Measurements from ENCODE around the gene CCR5AS.

CCR5AS gene

DNA sequence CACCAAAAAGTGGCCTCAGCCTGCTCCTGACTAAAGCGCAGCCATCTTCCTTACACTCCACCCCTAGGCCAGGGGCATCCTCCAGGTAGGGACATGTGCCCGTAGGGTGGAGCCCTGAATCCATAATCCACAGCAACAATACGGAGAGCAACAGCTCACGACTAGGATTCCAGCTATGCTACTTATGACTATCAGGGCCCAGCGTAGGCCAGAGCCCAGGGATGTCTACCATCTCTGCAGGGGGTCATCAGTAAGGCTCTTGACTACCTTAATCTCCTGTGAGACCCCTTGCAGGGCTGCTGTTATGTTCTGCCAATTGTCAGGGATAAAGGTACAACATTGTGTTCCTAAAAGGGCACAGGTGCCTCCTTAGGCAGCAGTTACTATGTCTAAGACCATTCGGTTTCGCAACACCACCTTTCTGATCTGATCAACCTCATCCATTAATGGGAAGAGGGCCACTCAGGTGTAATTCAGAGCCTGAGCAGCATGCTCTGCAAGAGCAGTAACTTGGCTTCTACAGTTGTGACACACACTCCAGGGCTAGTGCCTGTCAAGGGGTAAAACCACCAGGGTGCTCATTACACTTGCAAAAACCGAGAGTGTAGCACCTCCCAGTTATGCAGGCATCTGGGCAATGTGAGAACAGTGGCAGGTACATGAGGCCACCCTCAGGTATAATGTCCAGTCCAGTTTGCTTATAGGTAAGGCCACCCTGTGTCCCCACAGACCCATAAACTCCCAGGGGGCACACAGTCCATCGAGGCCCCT lies 11.2 kb upstream of the CCR5AS start:
- no peaks in the 10 kb centered on the region for H3K36me3 ChIP-seq (ENCODE audit: insufficient read depth, low read length)

DNA sequence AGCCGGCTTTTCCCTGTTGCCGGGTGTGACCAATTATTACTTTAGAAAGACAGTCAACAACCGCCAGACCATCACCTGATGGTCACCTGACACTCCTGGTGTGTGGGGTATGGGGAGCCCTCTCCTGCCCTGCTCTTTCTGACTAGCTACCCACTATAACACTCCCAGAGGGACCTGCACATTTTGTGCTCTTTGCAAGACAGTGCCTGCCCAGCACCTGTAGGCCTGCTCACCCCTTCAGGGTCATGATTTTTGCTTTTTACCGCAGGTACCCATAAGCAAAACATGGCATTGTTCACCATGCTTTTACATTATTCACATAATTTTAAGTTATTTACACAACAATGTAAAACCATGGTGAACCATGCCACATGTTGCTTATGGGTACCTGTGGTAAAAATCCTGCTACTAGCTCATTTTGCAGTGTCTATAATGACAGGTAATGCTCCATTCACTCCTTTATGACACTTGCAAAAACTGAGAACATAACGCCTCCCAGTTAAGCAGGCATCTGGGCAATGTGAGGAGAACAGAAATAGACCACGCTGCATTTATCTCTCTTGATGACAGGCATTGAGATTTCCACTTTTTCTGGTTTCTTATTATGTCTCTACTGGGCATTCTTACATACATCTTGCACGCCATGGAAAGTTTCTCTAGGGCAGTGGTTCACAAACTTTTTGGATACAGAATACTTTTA lies 10.1 kb upstream of the CCR5AS start:
- Histone ChIP-seq H3K4me3 (ENCODE audit: low read length in 2 of 2) (no peak overlapping the region), H3K27me3 (ENCODE audit: insufficient read depth, low read length) (no peaks in the 10 kb centered on the region), H3K9me3 (ENCODE audit: control insufficient read depth in 1 of 2, low read length in 2 of 2) (no peaks in the 10 kb centered on the region), H3K4me1 (ENCODE audit: insufficient read depth, low read length) (no peaks in the 10 kb centered on the region), H3K27ac (ENCODE audit: low read depth, low read length) (no peak overlapping the region), H3K36me3 (ENCODE audit: insufficient read depth, low read length) (no peaks in the 10 kb centered on the region)
- Mint-ChIP-seq H3K27ac (no peak overlapping the region), H3K4me1 (peaks cover 0 to 3% (median 0%) of the 10 kb centered on the region in 4 donors), H3K36me3 (no peaks in the 10 kb centered on the region), H3K4me3 (no peak overlapping the region), H3K27me3 (no peaks in the 10 kb centered on the region), H3K9me3 (no peaks in the 10 kb centered on the region)
- intact Hi-C loops (cut with micrococcal nuclease) = no loop called here
- no peak for DNase-seq
- ChIA-PET CTCF (ENCODE audit: partially characterized antibody) (no interaction called here), POLR2A (ENCODE audit: partially characterized antibody) (no interaction called here)

More for the DNA sequence above, 11.2 kb upstream of the CCR5AS start:
- H3K36me3 Mint-ChIP-seq = no peaks in the 10 kb centered on the region
- ChIA-PET POLR2A (ENCODE audit: partially characterized antibody) (no interaction called here), CTCF (ENCODE audit: partially characterized antibody) (no interaction called here)
- no peak overlapping the region for H3K27ac Mint-ChIP-seq
- H3K4me1 ChIP-seq (ENCODE audit: insufficient read depth, low read length) = no peaks in the 10 kb centered on the region
- H3K4me3 ChIP-seq (ENCODE audit: low read length in 2 of 2) = no peak overlapping the region
- intact Hi-C loops (cut with micrococcal nuclease) = no loop called here
- H3K27me3 Mint-ChIP-seq = no peaks in the 10 kb centered on the region
- H3K27ac ChIP-seq (ENCODE audit: low read depth, low read length) = no peak overlapping the region
- no peak for DNase-seq
- no peaks in the 10 kb centered on the region for H3K9me3 Mint-ChIP-seq
- H3K27me3 ChIP-seq (ENCODE audit: insufficient read depth, low read length) = no peaks in the 10 kb centered on the region
- H3K4me1 Mint-ChIP-seq = peaks cover 0 to 3% (median 0%) of the 10 kb centered on the region in 4 donors
- H3K9me3 ChIP-seq (ENCODE audit: control insufficient read depth in 1 of 2, low read length in 2 of 2) = no peaks in the 10 kb centered on the region
- no peak overlapping the region for H3K4me3 Mint-ChIP-seq

DNA sequence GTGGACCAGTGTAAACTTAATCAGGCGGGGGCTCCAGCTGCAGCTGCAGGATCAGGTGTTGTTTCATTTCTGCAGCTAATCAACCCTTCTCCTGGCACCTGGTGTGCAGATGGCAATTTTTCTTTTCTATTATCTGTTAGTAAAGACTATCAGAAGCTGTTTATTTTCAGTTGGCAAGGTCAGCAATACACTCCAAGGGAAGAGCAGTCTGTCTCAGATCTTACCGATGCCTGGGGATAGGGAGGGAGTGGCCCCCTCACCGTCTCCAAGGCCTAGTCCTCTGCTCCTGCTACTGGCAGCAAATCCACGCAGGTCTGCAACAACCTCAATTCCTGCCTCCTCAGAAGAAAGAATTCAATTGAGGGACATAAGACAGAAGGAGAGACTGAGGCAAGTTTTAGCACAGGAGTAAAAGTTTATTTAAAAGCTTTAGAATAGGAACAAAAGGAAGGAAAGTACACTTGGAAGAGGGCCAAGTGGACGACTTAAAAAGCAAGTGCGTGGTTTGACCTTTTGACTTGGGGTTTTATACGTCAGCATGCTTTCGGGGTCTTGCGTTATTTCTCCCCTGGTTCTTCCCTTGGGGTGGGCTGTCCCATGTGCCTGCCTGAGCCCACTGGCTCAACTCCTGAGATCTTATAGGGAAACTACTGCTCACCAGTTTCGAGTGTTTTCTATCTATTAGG lies 9.4 kb upstream of the CCR5AS start:
- CTCF ChIA-PET (ENCODE audit: partially characterized antibody) = no interaction called here

DNA sequence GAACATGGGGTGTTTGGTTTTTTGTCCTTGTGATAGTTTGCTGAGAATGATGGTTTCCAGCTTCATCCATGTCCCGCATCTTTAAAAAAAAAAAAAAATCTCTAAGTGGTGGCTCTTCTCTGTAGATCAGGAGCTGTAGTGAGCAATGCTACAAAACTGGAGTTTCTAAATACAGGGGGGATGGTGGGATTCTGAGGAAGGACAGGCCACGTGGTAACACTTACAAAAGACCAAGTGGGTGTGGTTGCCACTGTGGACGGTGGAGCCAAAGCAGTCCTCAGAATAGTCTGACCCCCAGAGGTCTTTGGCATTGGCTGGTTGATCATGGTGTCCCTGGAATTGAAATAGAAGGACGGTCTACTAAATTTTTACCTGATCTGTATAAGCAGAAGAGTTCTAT lies 7.9 kb upstream of the CCR5AS start:
- Mint-ChIP-seq H3K4me3 (no peak overlapping the region), H3K27ac (no peak overlapping the region), H3K4me1 (peaks cover 0 to 3% (median 0%) of the 10 kb centered on the region in 4 donors), H3K36me3 (no peaks in the 10 kb centered on the region), H3K27me3 (peaks cover 1 to 2% of the 10 kb centered on the region in 2 donors), H3K9me3 (no peaks in the 10 kb centered on the region)
- Histone ChIP-seq H3K4me1 (ENCODE audit: insufficient read depth, low read length) (no peaks in the 10 kb centered on the region), H3K36me3 (ENCODE audit: insufficient read depth, low read length) (no peaks in the 10 kb centered on the region), H3K27me3 (ENCODE audit: insufficient read depth, low read length) (no peaks in the 10 kb centered on the region), H3K9me3 (ENCODE audit: control insufficient read depth in 1 of 2, low read length in 2 of 2) (no peaks in the 10 kb centered on the region), H3K27ac (ENCODE audit: low read depth, low read length) (no peak overlapping the region), H3K4me3 (ENCODE audit: low read length in 2 of 2) (no peak overlapping the region)
- intact Hi-C loops (cut with micrococcal nuclease) = no loop called here
- DNase-seq = no peak
- ChIA-PET POLR2A (ENCODE audit: partially characterized antibody) (no interaction called here), CTCF (ENCODE audit: partially characterized antibody) (no interaction called here)

More for the DNA sequence above, 9.4 kb upstream of the CCR5AS start:
- no peak overlapping the region for H3K4me3 Mint-ChIP-seq
- Histone ChIP-seq H3K27ac (ENCODE audit: low read depth, low read length) (no peak overlapping the region), H3K4me3 (ENCODE audit: low read length in 2 of 2) (no peak overlapping the region), H3K27me3 (ENCODE audit: insufficient read depth, low read length) (no peaks in the 10 kb centered on the region), H3K4me1 (ENCODE audit: insufficient read depth, low read length) (no peaks in the 10 kb centered on the region), H3K36me3 (ENCODE audit: insufficient read depth, low read length) (no peaks in the 10 kb centered on the region), H3K9me3 (ENCODE audit: control insufficient read depth in 1 of 2, low read length in 2 of 2) (no peaks in the 10 kb centered on the region)
- H3K4me1 Mint-ChIP-seq = peaks cover 0 to 3% (median 0%) of the 10 kb centered on the region in 4 donors
- H3K9me3 Mint-ChIP-seq = no peaks in the 10 kb centered on the region
- POLR2A ChIA-PET (ENCODE audit: partially characterized antibody) = no interaction called here
- H3K27ac Mint-ChIP-seq = no peak overlapping the region
- intact Hi-C loops (cut with micrococcal nuclease) = no loop called here
- no peaks in the 10 kb centered on the region for H3K27me3 Mint-ChIP-seq
- no peak for DNase-seq
- no peaks in the 10 kb centered on the region for H3K36me3 Mint-ChIP-seq

DNA sequence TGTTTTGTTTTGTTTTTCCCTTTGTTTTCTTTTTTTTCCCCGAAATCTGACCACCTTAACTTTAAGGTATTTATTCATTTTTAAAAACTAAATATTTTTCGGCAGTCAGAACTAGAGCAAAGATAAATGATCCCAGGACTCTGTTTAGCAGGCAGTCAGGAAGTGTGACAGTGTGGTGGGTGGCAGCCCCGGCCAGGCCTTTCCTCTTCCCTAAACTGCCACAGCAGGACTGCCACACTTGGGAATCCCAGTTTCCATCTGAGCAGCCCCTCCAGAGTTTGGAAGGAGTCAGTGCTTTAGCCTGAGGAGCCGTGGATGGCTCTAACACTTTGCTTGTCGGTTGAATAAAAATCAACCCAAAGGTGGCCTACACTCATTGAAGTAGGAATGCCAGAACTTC lies 7.1 kb upstream of the CCR5AS start:
- H3K9me3 ChIP-seq (ENCODE audit: control insufficient read depth in 1 of 2, low read length in 2 of 2) = no peaks in the 10 kb centered on the region
- no peak overlapping the region for H3K4me3 ChIP-seq (ENCODE audit: low read length in 2 of 2)
- no peaks in the 10 kb centered on the region for H3K27me3 ChIP-seq (ENCODE audit: insufficient read depth, low read length)
- no peaks in the 10 kb centered on the region for H3K36me3 Mint-ChIP-seq
- H3K27ac Mint-ChIP-seq = no peak overlapping the region
- no peak overlapping the region for H3K27ac ChIP-seq (ENCODE audit: low read depth, low read length)
- intact Hi-C loops (cut with micrococcal nuclease) = no loop called here
- POLR2A ChIA-PET (ENCODE audit: partially characterized antibody) = no interaction called here
- H3K36me3 ChIP-seq (ENCODE audit: insufficient read depth, low read length) = no peaks in the 10 kb centered on the region
- peaks cover 0 to 3% (median 0%) of the 10 kb centered on the region in 4 donors for H3K4me1 Mint-ChIP-seq
- DNase-seq = no peak
- H3K4me3 Mint-ChIP-seq = no peak overlapping the region
- no peaks in the 10 kb centered on the region for H3K4me1 ChIP-seq (ENCODE audit: insufficient read depth, low read length)
- no peaks in the 10 kb centered on the region for H3K9me3 Mint-ChIP-seq
- CTCF ChIA-PET (ENCODE audit: partially characterized antibody) = no interaction called here
- peaks cover 1 to 2% of the 10 kb centered on the region in 2 donors for H3K27me3 Mint-ChIP-seq

DNA sequence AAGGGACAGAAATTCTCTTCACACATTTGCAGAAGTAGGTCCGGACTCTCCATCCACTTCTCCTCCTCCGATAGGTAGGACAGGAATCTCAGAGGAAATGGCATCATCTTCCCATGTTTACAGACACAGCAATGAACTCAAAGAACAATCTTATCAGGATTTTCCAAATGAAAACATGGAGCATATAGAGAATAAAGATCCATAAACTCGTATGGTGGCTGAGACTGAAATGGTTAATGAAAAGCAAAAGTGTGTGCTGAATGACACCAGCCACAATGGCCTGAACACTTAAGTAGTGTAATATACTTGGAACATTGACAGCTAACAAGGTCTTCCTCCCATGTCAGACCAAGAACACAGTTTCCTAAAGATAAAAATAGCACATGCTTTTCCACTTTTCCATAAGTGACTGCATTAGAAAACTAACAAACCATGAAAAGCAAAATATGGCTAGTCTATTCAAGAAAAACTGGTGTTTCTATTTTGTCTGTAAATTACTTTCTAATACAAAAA lies 6.0 kb upstream of the CCR5AS start:
- CTCF ChIA-PET (ENCODE audit: partially characterized antibody) = no interaction called here
- intact Hi-C loops (cut with micrococcal nuclease) = no loop called here
- H3K4me1 Mint-ChIP-seq = peaks cover under 1 to 5% (median 4%) of the 10 kb centered on the region in 4 donors

DNA sequence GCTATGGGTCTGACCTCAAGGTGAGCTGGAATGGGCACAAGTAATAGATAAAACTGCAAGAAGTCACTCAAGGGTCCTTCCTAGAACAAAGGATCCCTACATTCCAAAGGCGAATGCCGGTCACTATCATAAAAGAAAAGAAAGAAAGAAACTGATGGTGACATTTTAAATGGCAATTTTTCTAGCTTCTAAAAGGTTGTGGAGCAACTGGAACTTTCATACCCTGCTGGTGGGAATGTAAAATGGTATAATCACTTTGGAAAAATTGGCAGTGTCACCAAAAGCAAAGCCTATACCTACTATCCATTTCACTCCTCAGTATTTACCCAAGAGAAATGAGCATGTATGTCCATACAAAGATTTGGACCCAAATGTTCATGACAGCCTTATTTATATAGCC lies 4.4 kb upstream of the CCR5AS start:
- ChIA-PET POLR2A (ENCODE audit: partially characterized antibody) (no interaction called here), CTCF (ENCODE audit: partially characterized antibody) (no interaction called here)
- Histone ChIP-seq H3K4me3 (ENCODE audit: low read length in 2 of 2) (no peak overlapping the region), H3K27ac (ENCODE audit: low read depth, low read length) (no peak overlapping the region), H3K4me1 (ENCODE audit: insufficient read depth, low read length) (peaks cover 18% of the 10 kb centered on the region), H3K36me3 (ENCODE audit: insufficient read depth, low read length) (no peaks in the 10 kb centered on the region), H3K9me3 (ENCODE audit: control insufficient read depth in 1 of 2, low read length in 2 of 2) (no peaks in the 10 kb centered on the region), H3K27me3 (ENCODE audit: insufficient read depth, low read length) (no peaks in the 10 kb centered on the region)
- no peaks in the 10 kb centered on the region for H3K9me3 Mint-ChIP-seq
- no peak overlapping the region for H3K4me3 Mint-ChIP-seq
- peaks cover 6 to 18% (median 12%) of the 10 kb centered on the region in 4 donors for H3K4me1 Mint-ChIP-seq
- DNase-seq = no peak
- H3K27ac Mint-ChIP-seq = no peak overlapping the region
- peaks cover 1 to 2% of the 10 kb centered on the region in 2 donors for H3K27me3 Mint-ChIP-seq
- no peaks in the 10 kb centered on the region for H3K36me3 Mint-ChIP-seq
- intact Hi-C loops (cut with micrococcal nuclease) = no loop called here

More for the DNA sequence above, 6.0 kb upstream of the CCR5AS start:
- DNase-seq = no peak
- H3K9me3 ChIP-seq (ENCODE audit: control insufficient read depth in 1 of 2, low read length in 2 of 2) = no peaks in the 10 kb centered on the region
- H3K36me3 ChIP-seq (ENCODE audit: insufficient read depth, low read length) = no peaks in the 10 kb centered on the region
- POLR2A ChIA-PET (ENCODE audit: partially characterized antibody) = no interaction called here
- no peak overlapping the region for H3K4me3 Mint-ChIP-seq
- H3K27me3 ChIP-seq (ENCODE audit: insufficient read depth, low read length) = no peaks in the 10 kb centered on the region
- H3K36me3 Mint-ChIP-seq = no peaks in the 10 kb centered on the region
- H3K9me3 Mint-ChIP-seq = no peaks in the 10 kb centered on the region
- peaks cover 1 to 2% of the 10 kb centered on the region in 2 donors for H3K27me3 Mint-ChIP-seq
- H3K27ac ChIP-seq (ENCODE audit: low read depth, low read length) = no peak overlapping the region
- no peak overlapping the region for H3K27ac Mint-ChIP-seq
- H3K4me1 ChIP-seq (ENCODE audit: insufficient read depth, low read length) = peaks cover 6% of the 10 kb centered on the region
- no peak overlapping the region for H3K4me3 ChIP-seq (ENCODE audit: low read length in 2 of 2)
